Renal cortical epithelial cell (primary cell): ENCODE data around the gene IFNK. TPM values are rescaled to one million over a fixed set of nuclear protein-coding genes. Genes with fewer than 3 reads are reported as not detected.
A peak's percentile ranks its signal among the peaks of the same experiment; 100 is the strongest.
"Not testable (repeated sequence)": the region's sequence is repeated elsewhere in the genome, so short reads cannot be mapped to it uniquely, and the experiment has no call there.

Experiments
- DNase-seq: peaks from one replicate; pipeline ENCODE4 v3.0.0-alpha.2; 2011; ENCODE audit warnings: low read depth
- total RNA-seq: library from RNA; depleted of rRNA; stranded (reverse); fragments of >200 nt; gene quantifications from 2 replicates; pipeline ENCODE4 v1.2.3, GENCODE V29; 2014

The IFNK gene
- not detected in 2 replicates for total RNA-seq

- DNase-seq: no peak
Observed at GRCh38 chr9:27524236-27524635, at the start of gene IFNK. Gene IFNK (plus strand): TSS chr9:27524290. CDS start chr9:27524337, 47 bp downstream.

- DNase-seq: no peak
Observed at GRCh38 chr9:27474305-27474704, 49.8 kb upstream of the IFNK start.

GRCh38 chr9:27475057-27475595, 49.0 kb upstream of the IFNK start:
- no peak for DNase-seq

- DNase-seq: no peak
Observed at GRCh38 chr9:27476870-27477515, 47.1 kb upstream of the IFNK start.

GRCh38 chr9:27478322-27478721, 45.8 kb upstream of the IFNK start:
- no peak for DNase-seq

- DNase-seq: no peak
Observed at GRCh38 chr9:27482709-27483108, 41.4 kb upstream of the IFNK start.

- no peak for DNase-seq
Observed at GRCh38 chr9:27483576-27483975, 40.5 kb upstream of the IFNK start.

- DNase-seq: no peak
Observed at GRCh38 chr9:27485158-27485557, 38.9 kb upstream of the IFNK start.

- no peak for DNase-seq
Observed at GRCh38 chr9:27487128-27487640, 36.9 kb upstream of the IFNK start.

GRCh38 chr9:27487927-27488326, 36.2 kb upstream of the IFNK start:
- DNase-seq: no peak

- DNase-seq: no peak
Observed at GRCh38 chr9:27489087-27489876, 34.8 kb upstream of the IFNK start.

GRCh38 chr9:27491154-27491553, 32.9 kb upstream of the IFNK start:
- DNase-seq: peak; percentile 56

- no peak for DNase-seq
Observed at GRCh38 chr9:27495480-27496134, 28.5 kb upstream of the IFNK start.

- DNase-seq: no peak
Observed at GRCh38 chr9:27496135-27496504, 28.0 kb upstream of the IFNK start.

- no peak for DNase-seq
Observed at GRCh38 chr9:27497883-27498417, 26.1 kb upstream of the IFNK start.

- peak; percentile 91 for DNase-seq
Observed at GRCh38 chr9:27499451-27499850, 24.6 kb upstream of the IFNK start.

- DNase-seq: not testable (repeated sequence)
Observed at GRCh38 chr9:27500902-27501301, 23.2 kb upstream of the IFNK start.

GRCh38 chr9:27503623-27504022, 20.5 kb upstream of the IFNK start:
- DNase-seq: no peak

GRCh38 chr9:27504259-27504658, 19.8 kb upstream of the IFNK start:
- DNase-seq: no peak

GRCh38 chr9:27505744-27506161, 18.3 kb upstream of the IFNK start:
- DNase-seq: peak; percentile 51

- DNase-seq: no peak
Observed at GRCh38 chr9:27506981-27507380, 17.1 kb upstream of the IFNK start.

- DNase-seq: no peak
Observed at GRCh38 chr9:27510780-27511179, 13.3 kb upstream of the IFNK start.
